ENCODE results near the gene TIPIN.

DNA sequence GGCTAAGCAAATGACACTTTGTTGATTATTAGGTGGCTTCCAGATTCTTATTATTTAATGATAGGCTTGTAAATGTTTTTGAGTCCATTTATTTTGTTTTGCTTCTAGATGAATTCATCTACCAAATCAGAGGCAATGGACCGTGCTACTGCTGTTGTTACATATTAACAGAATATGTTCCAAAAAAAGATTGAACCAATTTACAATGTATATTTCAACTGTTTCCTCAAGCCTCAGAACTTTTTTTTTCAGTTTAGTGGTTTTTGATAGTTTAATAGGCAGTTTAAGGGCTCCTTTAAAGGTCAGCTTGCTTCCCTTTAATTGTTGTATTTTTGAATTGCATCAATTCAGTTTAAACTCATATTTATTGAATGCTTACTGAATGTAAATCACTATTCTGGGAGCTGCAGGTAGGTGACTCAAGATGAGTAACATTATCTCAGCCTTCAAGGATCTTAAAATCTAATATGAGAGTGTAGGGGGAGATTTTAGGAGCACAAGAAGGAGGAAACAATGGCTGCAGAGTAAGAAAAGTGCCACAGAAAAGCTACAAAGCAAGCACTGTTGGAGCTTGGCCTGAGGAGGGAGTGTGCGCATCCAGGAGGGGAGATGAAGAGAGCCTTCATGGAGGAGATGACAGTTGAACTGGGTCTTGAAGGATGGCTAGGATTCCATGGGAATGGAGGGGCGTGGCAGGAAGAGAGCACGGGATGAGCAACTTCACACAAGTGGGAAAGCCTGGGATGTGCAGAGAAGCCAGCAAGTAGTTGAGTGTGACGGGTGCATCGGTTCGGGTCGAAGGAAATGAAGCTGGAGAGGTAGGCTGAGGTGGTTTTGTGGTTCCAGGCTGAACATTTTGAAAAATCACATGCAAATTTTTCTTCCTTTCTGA is 44.9 kb upstream of the TIPIN start:
- TF ChIP-seq, protein P1, sequence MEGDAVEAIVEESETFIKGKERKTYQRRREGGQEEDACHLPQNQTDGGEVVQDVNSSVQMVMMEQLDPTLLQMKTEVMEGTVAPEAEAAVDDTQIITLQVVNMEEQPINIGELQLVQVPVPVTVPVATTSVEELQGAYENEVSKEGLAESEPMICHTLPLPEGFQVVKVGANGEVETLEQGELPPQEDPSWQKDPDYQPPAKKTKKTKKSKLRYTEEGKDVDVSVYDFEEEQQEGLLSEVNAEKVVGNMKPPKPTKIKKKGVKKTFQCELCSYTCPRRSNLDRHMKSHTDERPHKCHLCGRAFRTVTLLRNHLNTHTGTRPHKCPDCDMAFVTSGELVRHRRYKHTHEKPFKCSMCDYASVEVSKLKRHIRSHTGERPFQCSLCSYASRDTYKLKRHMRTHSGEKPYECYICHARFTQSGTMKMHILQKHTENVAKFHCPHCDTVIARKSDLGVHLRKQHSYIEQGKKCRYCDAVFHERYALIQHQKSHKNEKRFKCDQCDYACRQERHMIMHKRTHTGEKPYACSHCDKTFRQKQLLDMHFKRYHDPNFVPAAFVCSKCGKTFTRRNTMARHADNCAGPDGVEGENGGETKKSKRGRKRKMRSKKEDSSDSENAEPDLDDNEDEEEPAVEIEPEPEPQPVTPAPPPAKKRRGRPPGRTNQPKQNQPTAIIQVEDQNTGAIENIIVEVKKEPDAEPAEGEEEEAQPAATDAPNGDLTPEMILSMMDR (IDR thresholded peaks at IDR 0.05), result no peak
- TF ChIP-seq POLR2A (IDR thresholded peaks at IDR 0.05), result no peak
